DMS53 treated with DMSO at 0.1 percent for 48 hours (cell line): Measurements from ENCODE around the gene DHX36.

Source experiments
- DNase-seq: peaks from one replicate; lab custom pipeline; 2025; ENCODE audit not compliant: unreplicated experiment; lab: John Stamatoyannopoulos, UW

The DHX36 gene

DNA sequence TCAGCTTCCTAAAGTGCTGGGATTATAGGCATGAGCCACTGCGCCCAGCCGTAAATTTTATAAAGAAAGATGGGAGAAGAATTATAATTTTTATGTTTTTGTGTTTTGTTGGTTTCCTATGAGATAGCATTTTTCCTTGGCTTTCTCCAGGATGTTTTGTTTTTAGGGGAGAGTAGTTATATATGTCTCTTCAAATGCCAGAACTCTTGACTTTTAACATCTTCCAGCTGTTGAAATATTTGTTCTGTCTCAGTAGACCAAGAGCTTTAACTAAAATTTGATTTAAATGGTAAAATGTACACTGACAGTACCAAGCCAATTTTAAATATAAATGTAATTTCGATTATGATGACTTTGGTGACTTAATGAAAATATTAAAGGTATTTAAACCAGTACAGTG is 96.8 kb downstream of the DHX36 start:
- no peak for DNase-seq

DNA sequence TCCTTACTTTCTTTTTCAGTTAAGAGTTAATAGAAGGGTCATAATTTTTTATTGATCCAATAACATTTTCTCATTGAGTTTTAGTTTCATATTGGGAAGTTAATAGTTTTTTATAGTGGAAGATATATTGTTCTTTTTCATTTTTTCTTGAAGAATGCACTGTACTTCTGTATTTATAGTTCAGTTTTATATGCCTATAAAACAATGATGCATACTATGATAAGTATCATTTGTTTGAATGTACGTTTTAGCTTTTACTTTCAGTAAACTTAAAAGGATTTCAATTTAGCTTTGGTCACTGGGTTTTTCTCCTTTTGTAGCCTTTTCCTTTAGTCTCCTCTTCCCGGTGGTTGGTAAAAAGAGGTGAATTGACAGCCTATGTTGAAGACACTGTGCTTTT is 98.8 kb downstream of the DHX36 start:
- DNase-seq = no peak

DNA sequence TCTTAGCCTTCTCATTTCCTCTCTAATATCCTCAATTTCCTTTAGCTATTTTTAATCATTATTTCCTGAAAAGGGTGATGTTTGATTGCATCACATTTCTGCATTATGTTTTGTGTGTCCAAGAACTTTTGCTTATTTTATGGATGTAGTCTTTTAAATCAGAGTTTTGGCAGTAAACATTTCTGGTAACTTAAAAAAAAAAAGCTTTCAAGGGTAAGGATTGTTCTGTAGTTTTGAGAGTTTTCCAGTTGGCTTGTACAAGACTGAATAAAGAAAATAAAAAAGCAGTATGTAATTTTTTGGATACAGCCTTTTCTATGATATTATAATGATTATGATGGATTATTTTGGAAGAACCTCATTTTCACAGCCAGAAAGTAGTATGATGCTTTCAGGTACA is 99.4 kb downstream of the DHX36 start:
- DNase-seq = no peak

DNA sequence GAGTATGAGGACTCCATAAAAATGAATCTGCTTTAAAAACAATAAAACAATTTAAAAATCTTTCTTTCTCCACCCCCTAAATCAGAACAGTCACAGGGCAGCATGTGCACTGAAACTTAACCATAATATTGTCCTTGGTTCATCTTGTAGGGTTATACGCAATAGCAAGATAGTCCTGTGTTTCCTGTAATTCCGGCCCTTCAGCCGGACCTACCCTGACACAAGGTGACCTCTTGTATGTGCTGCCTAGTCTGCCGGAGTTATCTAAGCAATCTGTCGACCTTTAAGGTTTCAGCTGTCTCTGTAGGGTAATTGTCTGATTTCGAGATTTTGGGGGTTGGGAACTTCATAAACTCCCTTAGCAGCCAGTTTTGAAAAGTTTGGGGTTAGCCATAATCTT is 99.9 kb downstream of the DHX36 start:
- DNase-seq = no peak

DNA sequence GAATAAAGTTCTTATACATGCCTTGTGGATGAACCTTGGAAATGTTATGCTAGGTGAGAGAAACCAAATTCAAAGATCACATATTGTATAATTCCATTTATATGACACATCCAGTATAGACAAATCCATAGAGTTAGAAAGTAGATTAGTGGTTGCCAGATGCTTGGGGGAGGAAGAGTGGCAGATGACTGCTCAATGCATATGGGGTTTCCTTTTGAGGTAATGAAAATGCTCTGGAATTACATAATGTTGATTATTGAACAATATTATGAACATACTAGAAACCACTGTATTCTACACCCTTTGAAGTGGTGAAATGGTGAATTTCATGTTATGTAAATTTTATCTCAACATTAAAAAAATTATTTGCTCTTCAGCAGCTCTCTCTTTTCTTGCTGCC is 100.8 kb downstream of the DHX36 start:
- no peak for DNase-seq
